ENCODE data around the gene SLC9A9. TPM values are rescaled to one million over a fixed set of nuclear protein-coding genes. Genes with fewer than 3 reads are reported as not detected.
"Not testable (repeated sequence)": the region's sequence is repeated elsewhere in the genome, so short reads cannot be mapped to it uniquely, and the experiment has no call there.

The SLC9A9 gene
- total RNA-seq, 1 experiment from 2014 or later, result 0.45 TPM

- in situ Hi-C loops (cut with HindIII; ENCODE audit: low pct_unique_long_range_greater_than_20kb, low sequenced_read_pairs), result no loop called here
- no peak for DNase-seq (ENCODE audit: low read depth, low spot score)
Measured at GRCh38 chr3:143307613-143308183, 540.6 kb downstream of the SLC9A9 start.

GRCh38 chr3:143306407-143306806 lies 541.9 kb downstream of the SLC9A9 start:
- DNase-seq (ENCODE audit: low read depth, low spot score), result no peak
- in situ Hi-C loops (cut with HindIII; ENCODE audit: low pct_unique_long_range_greater_than_20kb, low sequenced_read_pairs), result no loop called here

- in situ Hi-C loops (cut with HindIII; ENCODE audit: low pct_unique_long_range_greater_than_20kb, low sequenced_read_pairs), result no loop called here
- DNase-seq (ENCODE audit: low read depth, low spot score), result no peak
Measured at GRCh38 chr3:143302638-143303171, 545.6 kb downstream of the SLC9A9 start.

- in situ Hi-C loops (cut with HindIII; ENCODE audit: low pct_unique_long_range_greater_than_20kb, low sequenced_read_pairs), result no loop called here
- DNase-seq (ENCODE audit: low read depth, low spot score), result peak; percentile 32
Measured at GRCh38 chr3:143301031-143301901, 547.0 kb downstream of the SLC9A9 start.

- DNase-seq (ENCODE audit: low read depth, low spot score), result no peak
- in situ Hi-C loops (cut with HindIII; ENCODE audit: low pct_unique_long_range_greater_than_20kb, low sequenced_read_pairs), result no loop called here
Measured at GRCh38 chr3:143298886-143299535, 549.3 kb downstream of the SLC9A9 start.

GRCh38 chr3:143298380-143298779 lies 549.9 kb downstream of the SLC9A9 start:
- DNase-seq (ENCODE audit: low read depth, low spot score), result peak; percentile 34
- in situ Hi-C loops (cut with HindIII; ENCODE audit: low pct_unique_long_range_greater_than_20kb, low sequenced_read_pairs), result no loop called here

GRCh38 chr3:143295201-143296080 lies 552.8 kb downstream of the SLC9A9 start:
- no peak for DNase-seq (ENCODE audit: low read depth, low spot score)
- in situ Hi-C loops (cut with HindIII; ENCODE audit: low pct_unique_long_range_greater_than_20kb, low sequenced_read_pairs), result no loop called here

- DNase-seq (ENCODE audit: low read depth, low spot score), result no peak
- in situ Hi-C loops (cut with HindIII; ENCODE audit: low pct_unique_long_range_greater_than_20kb, low sequenced_read_pairs), result no loop called here
Measured at GRCh38 chr3:143294188-143294587, 554.1 kb downstream of the SLC9A9 start.

GRCh38 chr3:143291836-143292447 lies 556.3 kb downstream of the SLC9A9 start:
- DNase-seq (ENCODE audit: low read depth, low spot score), result no peak
- in situ Hi-C loops (cut with HindIII; ENCODE audit: low pct_unique_long_range_greater_than_20kb, low sequenced_read_pairs), result no loop called here

GRCh38 chr3:143288944-143289343 lies 559.3 kb downstream of the SLC9A9 start:
- in situ Hi-C loops (cut with HindIII; ENCODE audit: low pct_unique_long_range_greater_than_20kb, low sequenced_read_pairs), result no loop called here
- DNase-seq (ENCODE audit: low read depth, low spot score), result peak; percentile 43

- DNase-seq (ENCODE audit: low read depth, low spot score), result no peak
- in situ Hi-C loops (cut with HindIII; ENCODE audit: low pct_unique_long_range_greater_than_20kb, low sequenced_read_pairs), result no loop called here
Measured at GRCh38 chr3:143287403-143287802, 560.9 kb downstream of the SLC9A9 start.

GRCh38 chr3:143286392-143287010 lies 561.8 kb downstream of the SLC9A9 start:
- no peak for DNase-seq (ENCODE audit: low read depth, low spot score)
- in situ Hi-C loops (cut with HindIII; ENCODE audit: low pct_unique_long_range_greater_than_20kb, low sequenced_read_pairs), result no loop called here

- in situ Hi-C loops (cut with HindIII; ENCODE audit: low pct_unique_long_range_greater_than_20kb, low sequenced_read_pairs), result no loop called here
- DNase-seq (ENCODE audit: low read depth, low spot score), result no peak
Measured at GRCh38 chr3:143283432-143284128, 564.7 kb downstream of the SLC9A9 start.

- in situ Hi-C loops (cut with HindIII; ENCODE audit: low pct_unique_long_range_greater_than_20kb, low sequenced_read_pairs), result no loop called here
- DNase-seq (ENCODE audit: low read depth, low spot score), result no peak
Measured at GRCh38 chr3:143280984-143281383, 567.3 kb downstream of the SLC9A9 start.

GRCh38 chr3:143279567-143279966 lies 568.7 kb downstream of the SLC9A9 start:
- DNase-seq (ENCODE audit: low read depth, low spot score); in situ Hi-C loops (cut with HindIII; ENCODE audit: low pct_unique_long_range_greater_than_20kb, low sequenced_read_pairs): not testable (repeated sequence)

- no peak for DNase-seq (ENCODE audit: low read depth, low spot score)
- in situ Hi-C loops (cut with HindIII; ENCODE audit: low pct_unique_long_range_greater_than_20kb, low sequenced_read_pairs), result no loop called here
Measured at GRCh38 chr3:143278721-143279120, 569.5 kb downstream of the SLC9A9 start.
